AG04450 (cell line): ENCODE measurements around the gene CCDC142. TPM values are rescaled to one million over a fixed set of nuclear protein-coding genes. Genes with fewer than 3 reads are reported as not detected.
"Not testable (repeated sequence)": the region's sequence is repeated elsewhere in the genome, so short reads cannot be mapped to it uniquely, and the experiment has no call there.

Experiments used
- CTCF ChIA-PET: fragments of 300-600, 350-600 bp; formaldehyde crosslinking; extraction: SDS; loops from one replicate; lab custom pipeline; 2022; ENCODE audit warnings: antibody characterized with exemption, inconsistent platforms; lab: Charles Lee
- POLR2A ChIA-PET: fragments of 350-600 bp; formaldehyde crosslinking; extraction: SDS; loops from one replicate; lab custom pipeline; 2021; ENCODE audit warnings: antibody characterized with exemption, inconsistent platforms; lab: Yijun Ruan, JAX
- DNase-seq: peaks from one replicate; pipeline ENCODE4 v3.0.0-alpha.2; 2011; ENCODE audit warnings: low read depth, low spot score
- H3K27ac ChIP-seq: one replicate; pipeline ENCODE4 v1.5.1; 2012; ENCODE audit warnings: low read depth, low read length, control low read depth
- H3K27me3 ChIP-seq: one replicate; pipeline ENCODE4 v1.6.0; 2012; ENCODE audit warnings: low read length; ENCODE audit not compliant: control insufficient read depth, insufficient read depth
- H3K4me3 ChIP-seq: 2 replicates; pipeline ENCODE4 v1.5.1; 2011; ENCODE audit warnings: mild to moderate bottlenecking, low read depth, low read length, control low read depth
- H3K9me3 ChIP-seq: 2 replicates; pipeline ENCODE4 v1.5.1; 2012; ENCODE audit warnings: low read length; ENCODE audit not compliant: control insufficient read depth, insufficient read depth
- polyA plus RNA-seq: library from polyadenylated mRNA; depleted of rRNA; stranded (reverse); fragments of >200 nt; gene quantifications from 2 replicates; pipeline ENCODE4 v1.2.3, GENCODE V29; 2011
- TF ChIP-seq, protein P1 (sequence below): IDR thresholded peaks from 2 replicates; pipeline ENCODE4 v1.5.1; 2011; ENCODE audit warnings: low read depth, low read length, control low read depth, inconsistent platforms

CCDC142 gene
- polyA plus RNA-seq, 1 experiment = 4.5 TPM

DNA sequence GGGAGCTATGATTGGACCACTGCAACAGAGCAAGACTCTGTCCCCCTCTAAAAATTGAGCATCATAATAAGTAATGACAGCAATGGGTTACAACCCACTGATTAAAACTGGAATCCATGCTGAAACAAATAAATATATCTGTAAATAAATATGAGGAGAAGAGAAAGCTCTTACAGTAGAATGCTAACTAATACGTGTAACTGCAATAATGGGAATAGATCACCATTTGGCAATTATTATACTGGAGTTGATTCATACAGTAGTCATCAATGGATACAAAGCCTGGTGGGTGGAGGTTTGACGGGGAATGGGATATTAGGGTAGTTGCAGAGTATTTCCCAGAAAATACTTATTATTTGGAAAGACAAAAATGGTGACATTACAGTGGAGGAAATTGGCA, 34.0 kb downstream of the CCDC142 start:
- ChIA-PET POLR2A (no interaction called here), CTCF (no interaction called here)
- TF ChIP-seq, protein P1, sequence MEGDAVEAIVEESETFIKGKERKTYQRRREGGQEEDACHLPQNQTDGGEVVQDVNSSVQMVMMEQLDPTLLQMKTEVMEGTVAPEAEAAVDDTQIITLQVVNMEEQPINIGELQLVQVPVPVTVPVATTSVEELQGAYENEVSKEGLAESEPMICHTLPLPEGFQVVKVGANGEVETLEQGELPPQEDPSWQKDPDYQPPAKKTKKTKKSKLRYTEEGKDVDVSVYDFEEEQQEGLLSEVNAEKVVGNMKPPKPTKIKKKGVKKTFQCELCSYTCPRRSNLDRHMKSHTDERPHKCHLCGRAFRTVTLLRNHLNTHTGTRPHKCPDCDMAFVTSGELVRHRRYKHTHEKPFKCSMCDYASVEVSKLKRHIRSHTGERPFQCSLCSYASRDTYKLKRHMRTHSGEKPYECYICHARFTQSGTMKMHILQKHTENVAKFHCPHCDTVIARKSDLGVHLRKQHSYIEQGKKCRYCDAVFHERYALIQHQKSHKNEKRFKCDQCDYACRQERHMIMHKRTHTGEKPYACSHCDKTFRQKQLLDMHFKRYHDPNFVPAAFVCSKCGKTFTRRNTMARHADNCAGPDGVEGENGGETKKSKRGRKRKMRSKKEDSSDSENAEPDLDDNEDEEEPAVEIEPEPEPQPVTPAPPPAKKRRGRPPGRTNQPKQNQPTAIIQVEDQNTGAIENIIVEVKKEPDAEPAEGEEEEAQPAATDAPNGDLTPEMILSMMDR = no peak
- DNase-seq = no peak
- Histone ChIP-seq H3K27me3 (peaks cover 6% of the 10 kb centered on the region), H3K27ac (no peak overlapping the region), H3K9me3 (no peaks in the 10 kb centered on the region), H3K4me3 (no peak overlapping the region)

DNA sequence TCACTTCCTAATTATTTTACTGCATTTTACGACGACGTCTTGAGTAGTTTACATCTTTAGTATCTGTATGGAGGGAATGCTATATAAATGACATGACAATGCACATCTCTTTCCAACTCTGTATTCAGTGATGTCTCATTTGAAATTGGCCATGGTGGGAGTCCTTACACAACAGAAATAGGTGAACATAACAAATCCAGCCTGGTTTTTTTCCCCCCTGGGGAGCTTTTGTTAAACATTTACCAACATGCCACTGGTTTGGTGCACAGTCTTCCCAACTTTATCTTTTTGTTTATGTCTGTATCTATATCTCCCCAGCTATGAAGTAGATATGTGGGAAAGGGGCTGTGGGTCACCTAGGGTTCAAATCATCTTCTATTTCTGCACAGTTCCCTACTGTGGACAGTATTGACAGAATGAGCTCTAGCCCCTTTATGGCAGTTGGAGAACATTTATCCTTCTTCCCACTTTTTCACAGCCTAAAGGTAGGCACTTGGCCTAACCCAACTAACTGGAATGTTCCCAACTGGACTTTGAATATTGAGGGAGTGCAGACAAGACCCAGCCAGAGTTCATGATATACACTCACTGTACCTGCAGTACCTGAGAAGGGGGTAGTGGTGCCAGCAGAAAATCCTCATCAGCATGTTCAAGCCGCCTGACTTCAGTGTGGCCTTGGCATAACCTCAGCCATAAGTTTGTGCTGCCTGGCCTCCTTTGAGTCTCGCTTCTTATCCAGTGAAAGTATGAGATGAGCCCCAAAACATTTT, 35.4 kb downstream of the CCDC142 start:
- H3K27ac ChIP-seq = no peak overlapping the region
- no peaks in the 10 kb centered on the region for H3K9me3 ChIP-seq
- H3K27me3 ChIP-seq = peaks cover 6% of the 10 kb centered on the region
- POLR2A ChIA-PET = no interaction called here
- no peak overlapping the region for H3K4me3 ChIP-seq
- TF ChIP-seq, protein P1 = no peak
- CTCF ChIA-PET = no interaction called here
- no peak for DNase-seq

DNA sequence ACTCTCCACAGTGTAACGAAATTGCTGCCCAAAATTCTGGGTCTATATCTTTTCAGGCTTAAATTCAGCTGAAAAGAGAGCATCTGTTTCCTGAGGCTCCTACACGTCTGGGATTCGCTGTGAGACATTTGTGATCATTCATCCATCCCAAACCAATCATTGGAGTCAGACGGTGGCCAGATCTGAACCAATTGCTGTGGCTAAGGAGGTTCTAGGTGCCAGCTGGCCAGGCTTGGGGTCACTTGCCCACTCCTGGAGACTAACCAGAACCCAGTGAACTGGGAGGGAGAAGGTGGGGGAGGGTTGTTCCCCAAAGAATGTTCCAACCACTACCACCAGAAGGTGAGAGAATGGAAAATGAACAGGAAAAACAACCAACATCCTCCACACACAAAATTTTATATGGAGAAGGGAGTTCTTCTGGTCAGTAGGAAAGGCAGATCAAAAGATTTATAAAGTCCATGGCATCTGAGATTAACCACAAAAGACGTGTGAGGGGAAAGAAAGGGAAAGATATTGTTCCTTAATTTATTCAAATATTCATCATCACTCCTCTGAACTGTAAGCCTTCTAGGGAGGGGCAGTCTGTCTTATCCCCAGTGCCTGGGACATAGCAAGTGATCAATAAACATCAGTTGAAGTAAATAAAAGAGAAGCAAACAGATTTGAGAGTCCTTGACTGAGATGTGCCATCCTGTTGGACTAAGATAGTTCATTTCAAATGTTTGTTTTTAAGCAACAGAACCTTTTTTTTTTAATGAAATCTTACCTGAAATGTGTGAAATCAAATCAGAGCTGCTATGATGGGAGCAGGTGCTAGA, 38.1 kb downstream of the CCDC142 start:
- peaks cover 22% of the 10 kb centered on the region for H3K27me3 ChIP-seq
- no peak overlapping the region for H3K4me3 ChIP-seq
- TF ChIP-seq, protein P1 = no peak
- POLR2A ChIA-PET = no interaction called here
- H3K9me3 ChIP-seq = peaks cover 11% of the 10 kb centered on the region; the same call in 1 of the 2 replicates
- H3K27ac ChIP-seq = no peak overlapping the region
- CTCF ChIA-PET = interaction anchor here (0.9 to 1.5 kb wide), 2 partner anchors 21 to 110 kb away, joined by 3 read pairs; partner anchors contain the start of gene MOGS
- no peak for DNase-seq

DNA sequence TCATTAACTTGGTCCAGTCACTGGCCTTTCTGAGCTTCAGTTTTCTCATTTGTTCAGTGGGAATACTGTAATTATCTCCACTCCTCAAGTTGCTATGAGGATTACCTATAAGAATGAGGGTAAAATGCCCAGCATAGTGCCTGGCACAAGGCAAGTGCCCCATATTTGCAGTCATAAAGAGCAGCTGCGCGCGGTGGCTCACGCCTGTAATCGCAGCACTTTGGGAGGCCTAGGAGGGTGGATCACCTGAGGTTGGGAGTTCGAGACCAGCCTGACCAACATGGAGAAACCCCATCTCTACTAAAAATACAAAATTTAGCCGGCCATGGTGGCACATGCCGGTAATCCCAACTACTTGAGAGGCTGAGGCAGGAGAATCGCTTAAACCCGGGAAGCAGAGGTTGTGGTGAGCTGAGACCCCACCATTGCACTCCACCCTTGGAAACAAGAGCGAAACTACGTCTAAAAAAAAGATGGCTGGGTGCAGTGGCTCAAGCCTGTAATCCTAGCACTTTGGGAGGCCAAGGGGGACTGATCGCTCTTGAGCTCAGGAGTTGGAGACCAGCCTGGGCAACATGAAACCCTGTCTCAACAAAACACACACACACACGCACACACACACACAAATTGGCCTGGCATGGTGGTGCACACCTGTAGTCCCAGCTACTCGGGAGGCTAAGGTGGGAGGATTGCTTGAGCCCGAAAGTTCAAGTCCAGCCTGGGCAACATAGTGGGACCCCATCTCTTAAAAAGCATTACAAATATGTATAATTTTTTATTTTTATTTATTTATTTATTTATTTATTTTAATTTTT, 40.1 kb downstream of the CCDC142 start:
- CTCF ChIA-PET, DNase-seq, H3K4me3 ChIP-seq, H3K27ac ChIP-seq, POLR2A ChIA-PET: not testable (repeated sequence)
- Histone ChIP-seq H3K9me3 (peaks cover 11% of the 10 kb centered on the region; the same call in 1 of the 2 replicates), H3K27me3 (peaks cover 22% of the 10 kb centered on the region)

DNA sequence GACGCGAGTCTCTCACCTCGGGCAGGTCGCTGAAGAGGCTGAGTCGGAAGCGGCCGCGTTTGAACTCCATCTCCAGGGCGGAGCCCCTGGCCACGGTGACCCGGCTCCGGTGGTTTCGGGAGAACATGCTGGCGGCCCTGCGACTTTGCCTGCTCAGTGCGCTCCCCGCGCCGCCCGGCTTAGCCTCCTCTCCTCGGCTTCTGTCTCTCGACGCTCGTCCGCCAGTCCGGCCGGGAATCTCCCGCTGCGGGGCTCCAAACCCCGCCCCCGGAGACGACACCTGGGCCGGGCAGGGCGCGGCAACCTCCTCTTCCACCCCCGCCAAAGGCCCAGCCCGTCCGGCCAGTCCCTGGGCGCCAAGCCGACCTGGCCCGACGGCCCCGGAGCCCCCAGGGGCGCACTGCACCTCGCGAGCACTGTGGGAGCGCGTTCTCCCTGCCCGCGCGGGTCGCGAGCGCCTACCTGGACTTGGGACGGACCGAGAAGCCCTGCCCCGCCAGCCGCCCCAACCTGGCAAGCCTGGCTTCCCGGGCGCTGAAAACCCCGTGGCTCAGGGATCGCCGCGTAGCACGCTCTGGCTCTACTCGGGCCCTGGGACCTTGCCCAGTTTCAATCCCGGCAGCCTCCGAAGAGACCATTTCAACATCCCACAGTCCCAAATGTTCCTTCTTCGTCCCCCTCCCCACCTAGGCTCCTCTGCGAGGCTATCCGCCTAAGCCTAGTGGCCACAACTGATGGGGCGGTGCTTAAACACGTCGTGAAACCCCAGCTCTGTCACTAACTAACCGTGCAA, 40.9 kb downstream of the CCDC142 start, which contains the start of gene RTKN:
Gene RTKN, minus strand, starts transcription at position 248 of the 793 bp plus-strand sequence. Its CDS starts 121 bp downstream, at position 127.
- no peak within 1 kb of the TSS for H3K27ac ChIP-seq
- DNase-seq = no peak
- H3K27me3 ChIP-seq = peaks cover 22% of the 10 kb centered on the region
- POLR2A ChIA-PET = no interaction called here
- no peak within 1 kb of the TSS for H3K4me3 ChIP-seq
- H3K9me3 ChIP-seq = peaks cover 11% of the 10 kb centered on the region; the same call in 1 of the 2 replicates
- TF ChIP-seq, protein P1 = no peak
- CTCF ChIA-PET = no interaction called here
